CD4-positive, alpha-beta T cell treated with Interleukin-6 for 4 hours (primary cell): ENCODE results near the gene SPANXD.
"Not testable (repeated sequence)": the region's sequence is repeated elsewhere in the genome, so short reads cannot be mapped to it uniquely, and the experiment has no call there.

Experiments used
- DNase-seq: peaks from one replicate; pipeline ENCODE4 v3.0.0-alpha.2; 2020; ENCODE audit warnings: mixed read lengths

Gene SPANXD

GRCh38 chrX:141698639-141699038 is at the start of gene SPANXD:
Gene SPANXD, minus strand, starts transcription at chrX:141698739. Its CDS starts 334 bp downstream, at chrX:141698405.
- not testable (repeated sequence) for DNase-seq

- DNase-seq, result no peak
These were observed 44.1 kb upstream of the SPANXD start for GRCh38 chrX:141742666-141743065.

- DNase-seq, result no peak
These were observed 38.1 kb upstream of the SPANXD start for GRCh38 chrX:141736656-141737055.

- DNase-seq, result no peak
These were observed 34.8 kb upstream of the SPANXD start for GRCh38 chrX:141733371-141733770.

- DNase-seq, result no peak
These were observed 33.5 kb upstream of the SPANXD start for GRCh38 chrX:141732031-141732430.

- DNase-seq, result no peak
These were observed 25.6 kb upstream of the SPANXD start for GRCh38 chrX:141724186-141724585.

- DNase-seq, result no peak
These were observed 16.1 kb upstream of the SPANXD start for GRCh38 chrX:141714680-141715079.

- DNase-seq, result no peak
These were observed 2.5 kb upstream of the SPANXD start for GRCh38 chrX:141701072-141701471.

- DNase-seq, result no peak
These were observed 24.6 kb downstream of the SPANXD start for GRCh38 chrX:141673946-141674345.

GRCh38 chrX:141669689-141670088 is 28.9 kb downstream of the SPANXD start:
- no peak for DNase-seq

- no peak for DNase-seq
These were observed 30.2 kb downstream of the SPANXD start for GRCh38 chrX:141668371-141668770.

GRCh38 chrX:141662781-141663180 is 35.8 kb downstream of the SPANXD start:
- DNase-seq, result no peak

- DNase-seq, result no peak
These were observed 46.3 kb downstream of the SPANXD start for GRCh38 chrX:141652286-141652685.
